Raji (cell line): ENCODE results near the gene SLN.

Source experiments
- POLR2A ChIP-seq: IDR thresholded peaks from 2 replicates; pipeline ENCODE4 v1.6.1; 2011; ENCODE audit warnings: low read depth, low read length, control low read depth; ENCODE audit not compliant: insufficient read depth

SLN gene

GRCh38 chr11:107711861-107712755, at the start of gene SLN:
Gene SLN (minus strand): TSS chr11:107712056.
- TF ChIP-seq POLR2A: no peak

GRCh38 chr11:107757661-107758060, 45.8 kb upstream of the SLN start:
- TF ChIP-seq POLR2A: no peak

GRCh38 chr11:107756553-107756952, 44.7 kb upstream of the SLN start:
- no peak for TF ChIP-seq POLR2A

- TF ChIP-seq POLR2A: no peak
Observed at GRCh38 chr11:107752949-107753822, 41.3 kb upstream of the SLN start.

- TF ChIP-seq POLR2A: no peak
Observed at GRCh38 chr11:107752508-107752907, 40.7 kb upstream of the SLN start.

GRCh38 chr11:107751082-107751481, 39.2 kb upstream of the SLN start:
- no peak for TF ChIP-seq POLR2A

GRCh38 chr11:107750313-107750712, 38.5 kb upstream of the SLN start:
- TF ChIP-seq POLR2A: no peak

- no peak for TF ChIP-seq POLR2A
Observed at GRCh38 chr11:107747622-107748021, 35.8 kb upstream of the SLN start.

GRCh38 chr11:107744736-107745135, 32.9 kb upstream of the SLN start:
- no peak for TF ChIP-seq POLR2A

- no peak for TF ChIP-seq POLR2A
Observed at GRCh38 chr11:107743191-107743590, 31.3 kb upstream of the SLN start.

- no peak for TF ChIP-seq POLR2A
Observed at GRCh38 chr11:107741044-107741823, 29.4 kb upstream of the SLN start.

GRCh38 chr11:107740271-107740670, 28.4 kb upstream of the SLN start:
- no peak for TF ChIP-seq POLR2A

GRCh38 chr11:107736546-107736945, 24.7 kb upstream of the SLN start:
- TF ChIP-seq POLR2A: no peak

- no peak for TF ChIP-seq POLR2A
Observed at GRCh38 chr11:107733518-107733917, 21.7 kb upstream of the SLN start.

- no peak for TF ChIP-seq POLR2A
Observed at GRCh38 chr11:107732689-107733051, 20.8 kb upstream of the SLN start.

- TF ChIP-seq POLR2A: no peak
Observed at GRCh38 chr11:107731941-107732688, 20.3 kb upstream of the SLN start.
